Osteoblast (primary cell): Measurements from ENCODE around the gene DNAJA1. TPM values are rescaled to one million over a fixed set of nuclear protein-coding genes. Genes with fewer than 3 reads are reported as not detected.

Experiments used
- DNase-seq: peaks from one replicate; pipeline ENCODE4 v3.0.0; 2011; ENCODE audit warnings: low spot score, mixed read lengths; ENCODE audit not compliant: insufficient read length; ENCODE audit errors: missing footprints
- H2AFZ ChIP-seq: 2 replicates; pipeline ENCODE4 v1.6.0; 2011; ENCODE audit warnings: mild to moderate bottlenecking, low read length
- H3K27ac ChIP-seq: 2 replicates; pipeline ENCODE4 v1.5.1; 2011; ENCODE audit warnings: mild to moderate bottlenecking, low read depth, low read length, moderate library complexity
- H3K27me3 ChIP-seq: 2 replicates; pipeline ENCODE4 v1.6.0; 2012; ENCODE audit warnings: mild to moderate bottlenecking, control low read depth, inconsistent platforms, low read length, moderate library complexity; ENCODE audit not compliant: insufficient read depth
- H3K36me3 ChIP-seq: 2 replicates; pipeline ENCODE4 v1.5.1; 2011; ENCODE audit warnings: mild to moderate bottlenecking, low read length, control low read depth, moderate library complexity; ENCODE audit not compliant: insufficient read depth
- H3K4me1 ChIP-seq: 2 replicates; pipeline ENCODE4 v1.5.1; 2011; ENCODE audit warnings: mild to moderate bottlenecking, low read length, control low read depth, moderate library complexity; ENCODE audit not compliant: insufficient read depth
- H3K4me2 ChIP-seq: 2 replicates; pipeline ENCODE4 v1.6.0; 2011; ENCODE audit warnings: mild to moderate bottlenecking, low read length; ENCODE audit not compliant: insufficient read depth
- H3K4me3 ChIP-seq: fragments of 200-600 bp; sonication (generic); 3 replicates; pipeline ENCODE4 v1.5.1; 2012; ENCODE audit warnings: mild to moderate bottlenecking, low read length, inconsistent platforms; ENCODE audit not compliant: insufficient read depth
- H3K79me2 ChIP-seq: 2 replicates; pipeline ENCODE4 v1.6.0; 2012; ENCODE audit warnings: mild to moderate bottlenecking, low read length, control low read depth, inconsistent platforms; ENCODE audit not compliant: insufficient read depth
- H3K9me3 ChIP-seq: 2 replicates; pipeline ENCODE4 v1.5.1; 2011; ENCODE audit warnings: low read depth, low read length, control low read depth
- H4K20me1 ChIP-seq: 2 replicates; pipeline ENCODE4 v1.6.0; 2012; ENCODE audit warnings: mild to moderate bottlenecking, low read length, control low read depth; ENCODE audit not compliant: insufficient read depth
- CTCF ChIP-seq: IDR thresholded peaks from 2 replicates; pipeline ENCODE4 v1.5.1; 2011; ENCODE audit warnings: mild to moderate bottlenecking, low read depth, low read length, moderate library complexity; ENCODE audit errors: extremely low read depth
- total RNA-seq: library from RNA; depleted of rRNA; stranded (reverse); fragments of >200 nt; gene quantifications from 2 replicates; pipeline ENCODE4 v1.2.3, GENCODE V29; 2012

DNAJA1 gene
- total RNA-seq, 1 donor, result 69.1 TPM

- no peak overlapping the region for H3K4me3 ChIP-seq
- no peak for TF ChIP-seq CTCF
- H3K9me3 ChIP-seq, result no peaks in the 10 kb centered on the region
- no peak for DNase-seq
- H3K27me3 ChIP-seq, result no peaks in the 10 kb centered on the region
- no peak overlapping the region for H2AFZ ChIP-seq
- peaks cover 7% of the 10 kb centered on the region for H3K36me3 ChIP-seq
- no peaks in the 10 kb centered on the region for H4K20me1 ChIP-seq
- no peak overlapping the region for H3K27ac ChIP-seq
- H3K4me1 ChIP-seq, result no peaks in the 10 kb centered on the region
- no peak overlapping the region for H3K4me2 ChIP-seq
- H3K79me2 ChIP-seq, result peaks cover 45% of the 10 kb centered on the region
These were observed 7.6 kb upstream of the DNAJA1 start for GRCh38 chr9:33017283-33018041.

DNA sequence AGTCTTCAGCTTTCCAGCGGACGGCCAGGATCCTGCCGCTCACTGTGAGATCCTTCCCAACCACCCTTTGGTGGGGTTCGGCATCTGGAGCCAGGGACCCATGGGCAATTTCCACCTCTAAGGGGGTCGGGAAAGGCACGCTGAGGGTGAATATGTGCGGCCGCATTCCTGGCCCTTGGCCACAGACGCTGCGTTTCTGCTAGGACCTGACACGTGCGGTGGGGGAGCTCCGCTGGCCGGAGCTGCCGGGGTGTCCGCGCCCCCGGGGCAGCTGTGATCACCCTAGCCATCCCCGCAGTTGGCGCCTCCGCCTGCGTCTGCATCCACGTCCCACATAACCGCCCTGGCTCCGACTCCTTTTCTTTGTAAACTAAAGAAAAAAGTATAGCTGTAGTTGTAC is 5.3 kb upstream of the DNAJA1 start:
- Histone ChIP-seq H2AFZ (no peak overlapping the region), H3K36me3 (peaks cover 7% of the 10 kb centered on the region), H3K9me3 (no peaks in the 10 kb centered on the region), H4K20me1 (no peaks in the 10 kb centered on the region), H3K27me3 (no peaks in the 10 kb centered on the region), H3K4me3 (no peak overlapping the region), H3K4me1 (peaks cover 20% of the 10 kb centered on the region), H3K27ac (no peak overlapping the region), H3K79me2 (peaks cover 60% of the 10 kb centered on the region), H3K4me2 (no peak overlapping the region)
- DNase-seq, result no peak
- TF ChIP-seq CTCF, result no peak

DNA sequence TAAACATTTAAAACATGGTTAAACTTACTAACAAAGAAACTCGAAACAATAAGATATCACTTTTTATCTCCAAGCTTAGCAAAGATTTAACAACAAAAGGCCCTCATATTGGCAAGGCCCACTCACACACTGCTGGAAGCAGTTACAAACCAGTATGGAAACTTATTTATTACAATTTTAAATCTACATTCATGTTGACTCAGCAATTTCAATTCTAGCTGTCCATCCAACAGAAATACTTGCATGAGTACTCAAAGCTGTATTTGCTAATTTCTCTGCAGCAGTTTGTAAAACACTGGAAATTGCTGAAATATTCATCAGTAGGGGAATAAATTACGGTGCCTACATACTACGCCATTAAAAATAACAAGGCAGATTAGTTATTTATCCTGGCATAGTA is 2.8 kb upstream of the DNAJA1 start:
- DNase-seq, result no peak
- H3K4me1 ChIP-seq, result peaks cover 28% of the 10 kb centered on the region
- peak overlapping the region; percentile 48 for H3K27ac ChIP-seq
- peak overlapping the region; percentile 36 for H3K4me3 ChIP-seq
- H3K79me2 ChIP-seq, result peaks cover 78% of the 10 kb centered on the region
- H3K36me3 ChIP-seq, result peaks cover 10% of the 10 kb centered on the region
- H3K27me3 ChIP-seq, result no peaks in the 10 kb centered on the region
- no peak overlapping the region for H2AFZ ChIP-seq
- no peak for TF ChIP-seq CTCF
- H3K4me2 ChIP-seq, result peak overlapping the region; percentile 100
- no peaks in the 10 kb centered on the region for H3K9me3 ChIP-seq
- peaks cover 13% of the 10 kb centered on the region for H4K20me1 ChIP-seq

DNA sequence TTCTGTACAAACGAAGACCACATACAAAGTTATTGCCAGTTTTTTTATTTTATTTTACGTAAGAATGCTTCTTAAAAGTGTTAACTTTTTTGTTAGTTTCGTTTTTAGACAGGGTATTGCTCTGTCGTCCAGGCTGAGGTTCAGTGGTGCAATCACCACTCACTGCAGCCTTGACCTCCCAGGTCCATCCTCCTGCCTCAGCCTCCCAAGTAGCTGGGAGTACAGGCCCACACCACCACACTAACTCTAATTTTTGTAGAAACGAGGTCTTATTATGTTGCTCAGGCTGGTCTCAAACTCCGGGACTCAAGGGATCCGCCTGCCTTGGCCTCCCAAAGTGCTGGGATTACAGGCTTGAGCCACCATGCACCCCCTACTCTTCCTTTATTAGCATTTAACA is 2.3 kb upstream of the DNAJA1 start:
- Histone ChIP-seq H4K20me1 (peaks cover 13% of the 10 kb centered on the region), H3K27ac (peak overlapping the region; percentile 48), H3K4me2 (peak overlapping the region; percentile 100), H3K36me3 (peaks cover 14% of the 10 kb centered on the region), H3K27me3 (no peaks in the 10 kb centered on the region), H2AFZ (no peak overlapping the region), H3K9me3 (no peaks in the 10 kb centered on the region), H3K4me1 (peaks cover 29% of the 10 kb centered on the region), H3K79me2 (peaks cover 83% of the 10 kb centered on the region), H3K4me3 (peak overlapping the region; percentile 36)
- no peak for DNase-seq
- TF ChIP-seq CTCF, result no peak
